HG03139 (cell line): ENCODE results near the gene DHX34.
"Not testable (repeated sequence)": the region's sequence is repeated elsewhere in the genome, so short reads cannot be mapped to it uniquely, and the experiment has no call there.

Experiments used
- ATAC-seq: cut with Tn5 transposase; IDR thresholded peaks from one replicate; pipeline ENCODE4 v1.9.1; 2021; ENCODE audit not compliant: unreplicated experiment

The DHX34 gene

GRCh38 chr19:47323872-47324271 lies 25.2 kb upstream of the DHX34 start:
- ATAC-seq, result no peak

GRCh38 chr19:47324502-47324901 lies 24.6 kb upstream of the DHX34 start:
- ATAC-seq, result no peak

GRCh38 chr19:47330466-47330869 lies 18.6 kb upstream of the DHX34 start:
- ATAC-seq, result no peak

GRCh38 chr19:47331490-47331889 lies 17.6 kb upstream of the DHX34 start:
- ATAC-seq, result no peak

- no peak for ATAC-seq
Observed at GRCh38 chr19:47331931-47332547, 17.1 kb upstream of the DHX34 start, which contains the start of gene C5AR2. Gene C5AR2 (plus strand): TSS chr19:47332175. CDS start chr19:47340800, 8,625 bp downstream.

- not testable (repeated sequence) for ATAC-seq
Observed at GRCh38 chr19:47336765-47337718, 12.1 kb upstream of the DHX34 start.

GRCh38 chr19:47339196-47339880 lies 9.8 kb upstream of the DHX34 start:
- no peak for ATAC-seq

- no peak for ATAC-seq
Observed at GRCh38 chr19:47340477-47341208, 8.5 kb upstream of the DHX34 start.

- no peak for ATAC-seq
Observed at GRCh38 chr19:47341734-47342133, 7.4 kb upstream of the DHX34 start.

- no peak for ATAC-seq
Observed at GRCh38 chr19:47343194-47343802, 5.8 kb upstream of the DHX34 start.

- no peak for ATAC-seq
Observed at GRCh38 chr19:47344425-47344824, 4.7 kb upstream of the DHX34 start.

GRCh38 chr19:47346024-47346423 lies 3.1 kb upstream of the DHX34 start:
- ATAC-seq, result not testable (repeated sequence)

GRCh38 chr19:47350630-47351029 lies 1.5 kb downstream of the DHX34 start:
- no peak for ATAC-seq

GRCh38 chr19:47351548-47351947 lies 2.4 kb downstream of the DHX34 start:
- no peak for ATAC-seq

- no peak for ATAC-seq
Observed at GRCh38 chr19:47352095-47352494, 3.0 kb downstream of the DHX34 start.

GRCh38 chr19:47353307-47353712 lies 4.2 kb downstream of the DHX34 start:
- ATAC-seq, result no peak

GRCh38 chr19:47356900-47357299 lies 7.8 kb downstream of the DHX34 start:
- ATAC-seq, result no peak

- no peak for ATAC-seq
Observed at GRCh38 chr19:47357788-47358680, 8.9 kb downstream of the DHX34 start.

- ATAC-seq, result no peak
Observed at GRCh38 chr19:47358936-47359335, 9.8 kb downstream of the DHX34 start.
